Stimulated activated CD4-positive, alpha-beta T cell treated with anti-CD3 and anti-CD28 coated beads, TNF-alpha, amount 100 ng/mL, for 1 hour (primary cell): Measurements from ENCODE around the gene SERPINA6.
"Not testable (repeated sequence)": the region's sequence is repeated elsewhere in the genome, so short reads cannot be mapped to it uniquely, and the experiment has no call there.

Experiments
- DNase-seq, 3 donors: peaks; one replicate each; pipeline ENCODE4 v3.0.0-alpha.2; 2020; ENCODE audit warnings: low read depth in 3 of 3, low spot score in 1 of 3

SERPINA6 gene

GRCh38 chr14:94322648-94323570 is at the start of gene SERPINA6:
Gene SERPINA6 (minus strand): TSS chr14:94323336. CDS start chr14:94314648, 8,688 bp downstream.
- no peak for DNase-seq

GRCh38 chr14:94372021-94372605 is 49.0 kb upstream of the SERPINA6 start:
- no peak for DNase-seq

GRCh38 chr14:94370524-94370910 is 47.4 kb upstream of the SERPINA6 start:
- DNase-seq: no peak

- not testable (repeated sequence) for DNase-seq
These were observed 46.8 kb upstream of the SERPINA6 start for GRCh38 chr14:94369766-94370523.

- no peak for DNase-seq
These were observed 45.8 kb upstream of the SERPINA6 start for GRCh38 chr14:94368956-94369355.

GRCh38 chr14:94368243-94368590 is 45.1 kb upstream of the SERPINA6 start:
- DNase-seq: no peak

DNA sequence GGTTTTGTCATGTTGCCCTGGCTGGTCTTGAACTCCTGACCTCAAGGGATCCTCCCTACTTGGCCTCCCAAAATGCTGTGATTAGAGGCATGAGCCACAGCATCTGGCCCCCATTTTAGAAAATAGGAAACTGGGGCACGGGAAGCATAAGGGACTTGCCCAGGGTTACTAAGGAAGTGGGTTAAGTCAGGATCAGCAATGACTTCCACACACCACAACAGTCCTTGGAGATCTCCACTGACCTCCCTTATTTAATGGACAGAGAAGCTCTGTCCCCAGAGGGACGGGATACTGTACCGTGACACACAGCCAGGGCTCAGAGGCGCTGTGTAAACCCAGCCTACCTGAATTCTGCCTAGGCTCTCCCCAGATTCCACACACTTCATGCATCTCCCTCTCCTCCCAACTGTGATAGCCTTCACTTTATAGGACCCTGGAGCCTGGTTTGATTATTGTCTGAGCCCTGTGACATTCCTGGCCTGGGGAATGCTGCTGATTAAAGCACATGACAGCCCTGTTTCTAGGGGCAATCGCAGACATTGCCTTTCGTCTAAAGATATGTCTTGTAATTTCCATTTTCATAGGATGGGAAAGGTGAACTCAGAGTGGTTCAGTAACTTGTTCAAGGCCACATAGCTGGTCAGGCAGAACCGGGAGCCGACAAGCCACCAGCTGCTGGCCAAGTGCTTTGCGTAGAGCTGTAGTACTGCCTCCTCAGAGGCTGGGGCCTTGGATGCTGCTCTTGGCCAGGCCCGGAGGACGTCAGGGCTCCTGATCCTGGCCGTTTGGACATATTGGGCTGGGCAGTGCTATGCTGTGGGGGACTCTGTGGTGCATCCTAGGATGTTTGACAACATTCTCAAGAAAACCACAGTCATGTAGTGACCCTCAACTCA is 44.5 kb upstream of the SERPINA6 start:
- no peak for DNase-seq

DNA sequence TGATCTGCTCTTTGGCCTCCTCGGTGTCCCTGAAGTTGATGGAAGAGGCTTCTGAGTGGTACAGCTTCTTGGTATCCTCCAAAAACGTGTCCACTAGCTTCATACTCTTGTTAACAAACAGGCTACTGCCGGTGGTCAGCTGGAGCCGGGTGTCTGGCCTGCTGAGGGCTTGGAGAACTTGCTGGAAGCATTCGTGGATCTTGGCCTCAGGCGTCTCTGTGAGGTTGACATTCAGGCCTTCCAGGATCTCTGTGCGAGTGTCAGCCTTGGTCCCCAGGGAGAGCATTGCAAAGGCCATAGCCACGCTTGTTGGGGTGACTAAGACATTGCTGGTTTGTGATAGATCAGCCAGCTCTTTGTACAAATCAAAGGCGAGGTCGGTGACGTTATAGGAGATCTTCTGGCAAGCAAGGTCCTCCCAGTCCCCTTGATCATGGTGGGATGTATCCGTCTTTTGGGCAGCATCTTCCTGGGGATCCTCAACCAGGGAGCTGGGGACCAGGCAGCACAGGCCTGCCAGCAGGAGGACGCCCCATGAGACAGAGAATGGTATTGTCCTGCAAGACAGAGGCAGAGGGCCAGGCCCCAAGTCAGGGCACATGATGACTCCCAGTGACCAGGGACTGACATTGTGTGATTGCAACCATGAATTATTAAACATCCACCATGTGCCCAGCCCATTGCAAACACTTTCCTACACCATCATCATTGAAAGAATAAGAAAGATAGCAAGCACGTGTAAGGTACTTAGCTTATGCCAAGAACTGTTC is 43.2 kb upstream of the SERPINA6 start, which contains the start of gene SERPINA2:
Gene SERPINA2, minus strand, starts transcription at position 553 of the 770 bp plus-strand sequence.
- no peak for DNase-seq

DNA sequence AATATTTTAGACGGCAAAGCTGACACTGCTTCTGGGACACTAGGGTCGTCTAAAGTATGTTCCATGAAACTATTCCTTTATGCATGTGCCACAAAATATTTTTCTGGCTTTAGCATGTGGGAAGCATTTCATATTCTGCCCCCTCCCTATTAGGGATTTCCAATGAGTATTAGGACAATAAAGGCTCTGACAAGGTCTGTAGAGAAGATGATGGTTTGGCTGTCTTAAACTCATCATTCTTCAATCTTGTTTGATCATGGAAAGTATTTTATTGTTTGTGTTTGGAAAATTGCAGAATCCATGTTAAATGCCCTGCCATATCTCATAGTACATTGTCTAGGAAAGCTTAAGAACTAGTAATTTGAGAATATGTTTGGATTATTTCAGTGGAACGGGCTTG is 42.5 kb upstream of the SERPINA6 start:
- no peak for DNase-seq

GRCh38 chr14:94364964-94365363 is 41.8 kb upstream of the SERPINA6 start:
- no peak for DNase-seq

DNA sequence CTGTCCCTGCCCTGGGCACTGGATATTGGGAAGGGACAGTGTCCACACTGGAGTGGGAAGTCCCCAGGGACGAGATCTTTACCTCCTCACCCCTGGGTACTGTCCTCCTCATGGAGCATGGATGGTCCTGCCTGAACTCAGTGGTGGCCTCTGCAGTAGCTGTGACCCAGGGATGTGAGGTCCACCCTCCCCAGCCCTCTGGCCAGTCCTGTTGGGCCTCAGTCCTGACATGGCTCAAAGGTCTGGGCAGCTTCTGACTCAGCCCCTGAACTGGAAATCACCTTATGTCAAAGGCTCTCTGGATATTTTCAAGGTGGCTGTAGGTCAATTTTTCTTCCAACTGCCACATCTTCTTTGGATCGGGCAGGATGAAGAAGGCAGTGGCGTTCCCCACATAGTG is 40.9 kb upstream of the SERPINA6 start:
- no peak for DNase-seq

- DNase-seq: no peak
These were observed 40.1 kb upstream of the SERPINA6 start for GRCh38 chr14:94363151-94363624.

- no peak for DNase-seq
These were observed 39.5 kb upstream of the SERPINA6 start for GRCh38 chr14:94362614-94363133.

DNA sequence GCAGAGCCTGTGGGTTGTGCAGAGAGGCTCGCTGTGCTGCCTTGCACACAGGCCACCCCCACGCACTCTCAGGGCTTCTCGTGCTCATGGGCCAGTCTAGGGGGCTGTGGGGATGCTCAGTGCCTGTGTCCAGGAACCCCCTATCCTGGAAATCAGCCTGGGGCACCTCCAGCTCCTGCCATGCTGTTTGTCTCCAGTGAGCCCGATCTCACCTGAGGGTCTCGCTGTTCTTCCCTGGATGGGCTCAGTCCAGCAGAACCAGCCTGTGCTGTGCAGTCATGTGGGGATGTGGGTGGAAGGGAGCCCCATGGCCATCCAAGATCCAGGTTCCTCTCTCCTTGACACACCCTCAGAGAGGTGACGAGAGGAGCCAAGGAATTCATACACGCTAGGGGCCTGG is 38.5 kb upstream of the SERPINA6 start:
- no peak for DNase-seq

- no peak for DNase-seq
These were observed 37.9 kb upstream of the SERPINA6 start for GRCh38 chr14:94360945-94361565.

DNA sequence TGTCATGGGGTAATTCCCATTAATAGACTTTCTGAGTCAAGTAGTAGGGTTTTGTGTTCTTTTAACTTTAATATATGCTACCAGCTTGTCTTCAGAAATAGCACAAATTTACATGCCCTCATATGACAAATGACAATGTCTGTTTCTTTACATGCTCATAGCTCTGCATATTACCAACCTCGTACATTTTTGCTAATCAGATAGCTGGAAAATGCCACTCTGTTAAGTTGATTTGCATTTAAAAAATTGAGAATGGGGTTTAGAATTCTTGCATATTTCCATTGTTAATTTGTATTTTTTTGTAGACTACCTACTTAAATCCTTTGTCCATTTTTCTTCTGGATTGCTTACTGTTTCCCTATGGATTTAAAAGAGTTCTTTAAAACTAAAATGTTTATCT is 34.0 kb upstream of the SERPINA6 start:
- DNase-seq: no peak

DNA sequence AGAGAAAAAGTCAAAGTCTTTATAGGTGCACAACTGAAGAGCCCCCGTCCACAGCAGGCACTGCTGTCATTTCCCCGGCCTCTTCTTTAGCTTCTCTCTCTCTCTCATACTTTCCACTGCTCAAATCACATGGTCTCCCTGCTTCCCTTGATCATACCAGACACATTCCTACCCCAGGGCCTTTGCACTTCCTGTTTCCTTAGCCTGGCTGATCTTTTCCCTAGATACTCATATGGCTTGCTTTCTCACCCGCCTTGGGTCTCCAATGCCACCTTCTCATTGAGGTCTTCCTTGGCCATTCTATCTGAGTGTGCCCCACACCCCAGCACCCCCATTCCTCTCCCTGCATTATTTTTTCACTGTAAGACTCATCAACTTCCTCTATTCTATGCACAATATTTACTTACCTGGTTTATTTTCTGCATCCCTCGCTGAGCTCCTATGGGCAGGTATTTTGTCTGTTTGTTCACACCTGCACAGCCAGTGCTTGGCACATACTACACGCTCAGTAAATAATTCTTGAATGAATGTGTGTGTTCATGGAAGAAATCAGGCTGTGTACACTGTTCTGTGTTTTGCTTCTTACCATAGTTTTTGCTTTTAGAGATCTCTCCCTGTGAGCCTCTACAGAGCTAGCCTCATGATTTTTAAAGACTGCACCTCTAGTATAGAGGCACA is 33.4 kb upstream of the SERPINA6 start:
- DNase-seq: no peak

GRCh38 chr14:94355191-94355794 is 32.2 kb upstream of the SERPINA6 start:
- no peak for DNase-seq
